DND-41 (cell line): Measurements from ENCODE around the gene PER2.

Source experiments
- ATAC-seq: fragments of 200-7000 bp; cut with Tn5 transposase; 3 replicates; pipeline ENCODE4 v1.9.1; 2021; ENCODE audit warnings: low read depth; ENCODE audit not compliant: insufficient read depth
- DNase-seq: peaks from one replicate; pipeline ENCODE4 v3.0.0-alpha.2; 2020
- H2AFZ ChIP-seq: 2 replicates; pipeline ENCODE4 v1.6.0; 2012; ENCODE audit warnings: low read depth, low read length
- H3K27ac ChIP-seq: 2 replicates; pipeline ENCODE4 v1.5.1; 2012; ENCODE audit warnings: low read length, inconsistent platforms
- H3K27me3 ChIP-seq: fragments of 200-600 bp; sonication (generic); 2 replicates; pipeline ENCODE4 v1.6.0; 2012; ENCODE audit warnings: low read length, mild to moderate bottlenecking, inconsistent platforms; ENCODE audit not compliant: insufficient read depth, poor library complexity
- H3K36me3 ChIP-seq: 2 replicates; pipeline ENCODE4 v1.5.1; 2012; ENCODE audit warnings: low read length, inconsistent platforms; ENCODE audit not compliant: insufficient read depth
- H3K4me1 ChIP-seq: 2 replicates; pipeline ENCODE4 v1.5.1; 2012; ENCODE audit warnings: mild to moderate bottlenecking, low read length; ENCODE audit not compliant: insufficient read depth
- H3K4me2 ChIP-seq: 2 replicates; pipeline ENCODE4 v1.6.0; 2012; ENCODE audit warnings: mild to moderate bottlenecking, moderate library complexity, low read length, inconsistent platforms; ENCODE audit not compliant: insufficient read depth
- H3K4me3 ChIP-seq, 2 experiments: fragments of 200-600 bp in 1 of 2; shearing (Covaris generic) in 1 of 2; 2 replicates each; pipeline ENCODE4 v1.5.1; 2012 to 2016; ENCODE audit warnings: inconsistent platforms in 2 of 2, low read length in 2 of 2, mild to moderate bottlenecking in 2 of 2, low read depth in 1 of 2, moderate library complexity in 1 of 2
- H3K79me2 ChIP-seq: 2 replicates; pipeline ENCODE4 v1.6.0; 2012; ENCODE audit warnings: low read length, inconsistent platforms; ENCODE audit not compliant: insufficient read depth
- H3K9ac ChIP-seq: 2 replicates; pipeline ENCODE4 v1.6.0; 2012; ENCODE audit warnings: low read depth, mild to moderate bottlenecking, inconsistent platforms, low read length, moderate library complexity
- H3K9me3 ChIP-seq: 2 replicates; pipeline ENCODE4 v1.5.1; 2012; ENCODE audit warnings: low read length, moderate library complexity, mild to moderate bottlenecking, inconsistent platforms; ENCODE audit not compliant: insufficient read depth, severe bottlenecking
- H4K20me1 ChIP-seq: 2 replicates; pipeline ENCODE4 v1.6.0; 2012; ENCODE audit warnings: low read length; ENCODE audit not compliant: insufficient read depth
- EZH2 ChIP-seq: IDR thresholded peaks from 3 replicates; pipeline ENCODE4 v1.6.1; 2012; ENCODE audit warnings: borderline replicate concordance, low read depth, mild to moderate bottlenecking, moderate library complexity, low read length, inconsistent platforms; ENCODE audit not compliant: severe bottlenecking
- TF ChIP-seq, protein P1 (sequence below): IDR thresholded peaks from 2 replicates; pipeline ENCODE4 v1.5.1; 2012; ENCODE audit warnings: borderline replicate concordance, low read length, moderate library complexity, mild to moderate bottlenecking; ENCODE audit not compliant: poor library complexity, severe bottlenecking; ENCODE audit errors: extremely low read depth

PER2 gene

DNA sequence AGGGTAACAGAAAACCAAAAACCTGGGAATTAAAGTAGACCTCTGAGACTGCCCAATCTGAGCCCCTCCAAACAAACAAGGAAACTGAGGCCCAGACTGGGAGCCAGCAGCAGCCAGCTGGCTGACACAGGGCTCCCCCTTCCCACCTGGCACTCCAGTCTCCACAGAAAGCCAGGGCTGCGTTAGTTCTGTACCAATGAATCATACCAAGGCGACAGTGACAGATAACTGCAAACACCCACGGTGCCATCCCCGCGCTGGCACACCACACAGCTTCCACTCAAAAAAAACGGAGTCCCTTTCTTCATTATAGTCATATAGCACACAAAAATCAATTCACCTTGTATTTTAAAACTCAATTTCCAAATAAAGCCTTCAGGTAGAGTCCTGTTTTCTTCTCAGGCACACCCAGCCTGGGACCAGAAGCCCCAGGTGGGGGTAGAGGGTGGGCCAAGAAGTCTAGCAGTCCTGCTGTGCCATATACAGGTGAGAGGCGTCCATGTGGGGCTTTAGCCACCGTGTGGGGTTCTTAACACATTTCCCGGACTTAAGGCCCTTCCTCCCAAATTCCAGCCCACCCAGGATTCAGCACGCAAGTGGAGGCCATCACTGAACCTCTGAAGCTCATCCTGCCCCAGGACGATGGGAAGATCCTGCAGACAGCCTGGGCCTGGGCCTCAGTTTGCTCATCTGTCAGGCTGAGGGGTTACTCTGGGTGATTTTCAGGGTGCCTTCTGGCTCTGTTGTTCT, 1.2 kb downstream of the PER2 start:
- H3K4me2 ChIP-seq: peak overlapping the region; percentile 94
- H3K4me3 ChIP-seq: peak overlapping the region; percentile 61 to 98; a peak in 3 of 4 replicates
- H3K27me3 ChIP-seq: no peaks in the 10 kb centered on the region
- DNase-seq (no peak), ATAC-seq (no peak)
- H3K79me2 ChIP-seq: peaks cover 59% of the 10 kb centered on the region
- H3K36me3 ChIP-seq: no peaks in the 10 kb centered on the region; the same call in 1 of the 2 replicates
- peak overlapping the region; percentile 91 for H3K9ac ChIP-seq
- H3K27ac ChIP-seq: no peak overlapping the region; the same call in 1 of the 2 replicates
- H2AFZ ChIP-seq: no peak overlapping the region
- TF ChIP-seq, protein P1, sequence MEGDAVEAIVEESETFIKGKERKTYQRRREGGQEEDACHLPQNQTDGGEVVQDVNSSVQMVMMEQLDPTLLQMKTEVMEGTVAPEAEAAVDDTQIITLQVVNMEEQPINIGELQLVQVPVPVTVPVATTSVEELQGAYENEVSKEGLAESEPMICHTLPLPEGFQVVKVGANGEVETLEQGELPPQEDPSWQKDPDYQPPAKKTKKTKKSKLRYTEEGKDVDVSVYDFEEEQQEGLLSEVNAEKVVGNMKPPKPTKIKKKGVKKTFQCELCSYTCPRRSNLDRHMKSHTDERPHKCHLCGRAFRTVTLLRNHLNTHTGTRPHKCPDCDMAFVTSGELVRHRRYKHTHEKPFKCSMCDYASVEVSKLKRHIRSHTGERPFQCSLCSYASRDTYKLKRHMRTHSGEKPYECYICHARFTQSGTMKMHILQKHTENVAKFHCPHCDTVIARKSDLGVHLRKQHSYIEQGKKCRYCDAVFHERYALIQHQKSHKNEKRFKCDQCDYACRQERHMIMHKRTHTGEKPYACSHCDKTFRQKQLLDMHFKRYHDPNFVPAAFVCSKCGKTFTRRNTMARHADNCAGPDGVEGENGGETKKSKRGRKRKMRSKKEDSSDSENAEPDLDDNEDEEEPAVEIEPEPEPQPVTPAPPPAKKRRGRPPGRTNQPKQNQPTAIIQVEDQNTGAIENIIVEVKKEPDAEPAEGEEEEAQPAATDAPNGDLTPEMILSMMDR: no peak
- TF ChIP-seq EZH2: no peak
- no peaks in the 10 kb centered on the region for H3K9me3 ChIP-seq
- peaks cover 42% of the 10 kb centered on the region for H3K4me1 ChIP-seq
- peaks cover 55% of the 10 kb centered on the region; the same call in 1 of the 2 replicates for H4K20me1 ChIP-seq

DNA sequence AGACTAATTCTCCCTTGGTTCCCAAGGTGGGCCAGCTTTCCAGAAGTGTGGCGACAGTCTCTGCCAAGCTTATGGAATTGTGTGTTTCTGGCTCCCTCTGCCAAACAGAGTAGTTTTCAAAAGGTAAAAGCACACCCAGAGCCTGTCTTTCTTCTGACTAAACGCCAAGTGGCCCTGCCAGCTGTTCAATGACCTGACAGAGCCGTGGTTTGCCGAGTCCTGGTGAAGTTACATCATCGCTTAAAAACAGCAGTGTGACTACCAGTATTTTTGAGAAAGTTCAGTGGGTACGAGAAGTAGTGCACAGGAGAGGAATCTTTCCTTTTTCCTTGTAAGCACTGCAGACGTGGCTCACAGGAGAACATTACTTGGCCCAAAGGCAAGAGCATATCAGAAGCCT, 1.9 kb downstream of the PER2 start:
- Histone ChIP-seq H3K36me3 (no peaks in the 10 kb centered on the region; the same call in 1 of the 2 replicates), H3K4me2 (peak overlapping the region; percentile 94), H3K9me3 (no peaks in the 10 kb centered on the region), H3K79me2 (peaks cover 65% of the 10 kb centered on the region), H4K20me1 (peaks cover 60% of the 10 kb centered on the region; the same call in 1 of the 2 replicates), H2AFZ (no peak overlapping the region), H3K4me1 (peaks cover 42% of the 10 kb centered on the region), H3K27me3 (no peaks in the 10 kb centered on the region), H3K27ac (no peak overlapping the region), H3K4me3 (no peak overlapping the region), H3K9ac (no peak overlapping the region)
- DNase-seq (no peak), ATAC-seq (no peak)
- no peak for TF ChIP-seq EZH2
- TF ChIP-seq, protein P1: no peak

DNA sequence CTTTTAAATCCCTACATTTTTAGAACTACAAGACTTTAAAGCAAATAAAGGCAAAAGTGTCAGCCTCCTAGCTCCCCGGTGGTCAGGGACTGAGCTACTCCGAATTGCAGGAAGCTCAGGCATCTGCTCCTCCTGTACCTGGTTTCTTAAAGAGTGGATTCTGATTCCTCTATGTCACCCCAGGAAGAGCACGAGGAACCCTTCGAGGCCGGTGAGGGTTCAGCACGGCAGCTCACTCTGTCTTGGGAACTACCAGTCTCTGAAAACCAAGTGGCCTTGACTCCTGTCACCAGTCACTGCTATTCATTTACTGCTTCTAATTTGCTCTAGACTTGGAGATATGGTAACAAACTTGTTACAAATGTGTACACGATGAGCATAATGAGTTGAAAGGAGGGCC, 2.3 kb downstream of the PER2 start:
- DNase-seq: no peak
- Histone ChIP-seq H3K27ac (no peak overlapping the region), H3K27me3 (no peaks in the 10 kb centered on the region), H3K9me3 (no peaks in the 10 kb centered on the region), H4K20me1 (peaks cover 65% of the 10 kb centered on the region; the same call in 1 of the 2 replicates), H3K4me1 (peaks cover 42% of the 10 kb centered on the region), H3K4me3 (no peak overlapping the region), H3K36me3 (no peaks in the 10 kb centered on the region; the same call in 1 of the 2 replicates), H3K9ac (no peak overlapping the region), H3K79me2 (peaks cover 70% of the 10 kb centered on the region), H2AFZ (no peak overlapping the region), H3K4me2 (no peak overlapping the region)
- ATAC-seq: no peak
- no peak for TF ChIP-seq EZH2
- TF ChIP-seq, protein P1: no peak
